ENCODE measurements around the gene PPP1R17.

The PPP1R17 gene

DNA sequence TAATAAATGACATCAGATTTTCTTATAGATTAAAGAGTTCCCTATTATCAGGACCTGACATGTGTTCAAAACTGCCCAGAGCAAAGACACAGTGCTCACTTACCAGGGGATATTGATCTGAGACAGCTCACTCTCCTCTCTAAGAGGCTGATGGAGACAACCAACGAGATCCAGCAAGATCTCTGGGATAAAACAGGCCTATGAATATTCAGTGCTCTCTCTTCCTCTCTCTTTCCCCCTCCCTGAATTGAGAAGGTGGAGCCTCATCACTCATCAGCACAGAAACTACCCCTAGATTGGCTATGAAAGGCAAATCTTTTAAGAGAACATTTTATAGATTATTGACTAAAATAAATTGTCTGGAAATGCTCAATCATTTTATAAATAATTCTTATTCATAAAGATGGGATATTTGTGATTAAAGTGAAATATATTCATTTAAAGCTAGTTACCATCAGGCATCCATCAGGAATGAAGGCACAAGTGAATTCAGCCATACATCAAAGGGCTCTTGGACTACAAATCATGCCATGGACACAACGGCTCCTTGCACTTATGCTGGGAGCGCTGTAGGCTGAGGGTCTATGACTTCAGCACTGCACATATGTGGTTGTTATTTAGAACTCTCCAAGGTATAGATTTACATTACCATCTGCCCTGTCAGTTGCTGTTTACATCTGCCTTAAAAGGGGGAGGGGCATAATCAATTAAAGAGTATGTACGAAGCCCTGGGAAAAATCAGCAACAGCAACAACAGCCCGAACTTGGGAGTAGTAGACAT, 3.4 kb upstream of the PPP1R17 start:
- TF ChIP-seq GATA3 (IDR thresholded peaks at IDR 0.05; ENCODE audit: low read depth, low read length), result no peak
- no peak for TF ChIP-seq GATA2 (IDR thresholded peaks at IDR 0.05; ENCODE audit: low read depth, low read length)

DNA sequence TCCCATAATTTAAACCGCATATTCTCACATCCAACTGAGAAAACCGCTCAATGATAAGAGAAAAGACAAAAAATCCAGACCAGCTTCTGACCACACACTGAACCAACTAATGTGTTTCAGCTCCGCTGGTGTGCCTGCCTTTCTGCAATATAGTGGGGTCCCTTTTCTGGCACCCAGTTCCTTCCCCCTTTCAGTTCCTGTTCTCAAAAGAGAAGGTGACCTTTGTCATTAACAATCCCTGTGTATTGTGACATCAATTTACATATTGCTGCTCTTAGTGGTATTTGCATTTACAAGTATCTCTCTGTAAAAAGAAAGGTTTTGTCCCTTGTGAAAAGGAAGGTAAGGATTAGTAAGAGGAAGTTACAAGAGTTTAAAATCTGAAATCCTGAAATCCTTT, 1.4 kb downstream of the PPP1R17 start:
- TF ChIP-seq GATA3 (IDR thresholded peaks at IDR 0.05; ENCODE audit: low read depth, low read length) (no peak), GATA2 (IDR thresholded peaks at IDR 0.05; ENCODE audit: low read depth, low read length) (no peak)

DNA sequence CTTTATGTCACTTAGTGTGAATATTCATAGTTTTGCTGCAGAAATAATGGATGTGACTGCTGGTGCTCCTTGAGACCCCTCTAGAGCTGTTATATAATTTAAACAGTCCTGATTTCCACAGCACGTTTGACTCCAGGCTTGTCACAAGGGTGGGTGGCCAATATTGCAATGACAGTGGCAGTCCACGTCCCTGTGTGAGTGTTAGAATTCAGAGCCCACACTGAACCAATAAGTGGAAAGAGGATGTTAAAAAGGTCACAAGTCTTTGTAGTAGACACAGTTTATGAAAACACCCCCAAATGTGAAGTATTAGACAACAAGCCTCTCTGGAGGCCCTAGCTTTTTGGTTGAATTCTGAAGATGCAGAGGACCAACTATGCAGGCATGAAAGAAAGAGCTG, 2.0 kb downstream of the PPP1R17 start:
- no peak for TF ChIP-seq GATA3 (IDR thresholded peaks at IDR 0.05; ENCODE audit: low read depth, low read length)
- TF ChIP-seq GATA2 (IDR thresholded peaks at IDR 0.05; ENCODE audit: low read depth, low read length), result no peak

DNA sequence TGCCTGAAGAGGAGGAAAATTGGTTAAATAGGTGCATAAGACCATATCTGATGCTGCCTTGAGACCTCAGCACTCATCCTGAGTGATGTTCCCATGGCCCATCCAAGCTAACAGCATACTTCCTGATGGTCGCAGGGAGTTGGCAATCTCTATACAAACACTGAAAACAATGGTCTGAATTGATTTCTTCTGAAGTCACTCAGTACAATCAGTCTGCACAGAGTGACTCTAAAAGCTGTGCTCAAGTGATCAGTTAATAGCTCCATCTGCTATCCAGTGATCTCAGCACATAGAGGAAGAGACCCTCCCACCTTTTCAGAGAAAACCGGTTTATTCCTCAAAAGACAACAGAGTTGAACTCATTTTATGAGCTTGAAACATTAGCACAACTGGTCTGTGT, 3.9 kb downstream of the PPP1R17 start:
- TF ChIP-seq GATA3 (IDR thresholded peaks at IDR 0.05; ENCODE audit: low read depth, low read length) (no peak), GATA2 (IDR thresholded peaks at IDR 0.05; ENCODE audit: low read depth, low read length) (no peak)

DNA sequence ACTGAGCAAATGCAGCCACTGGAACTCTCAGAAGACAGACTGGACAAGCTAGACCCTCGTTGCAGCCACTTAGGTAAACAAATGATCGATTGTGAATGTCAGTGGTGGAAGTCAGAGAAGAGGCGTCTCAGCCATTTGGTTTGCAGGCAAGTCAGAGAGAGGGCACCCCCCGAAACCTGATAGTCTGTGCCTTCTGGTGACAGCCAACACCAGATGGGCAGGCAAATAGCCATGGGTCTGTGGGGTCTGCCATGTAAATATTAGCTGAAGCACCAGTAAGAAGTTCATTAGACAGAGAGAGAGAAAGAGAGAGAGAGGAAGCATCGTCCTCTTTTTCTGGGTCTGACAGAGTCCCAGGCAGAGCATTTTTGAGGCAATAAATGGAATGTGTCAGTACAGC, 5.4 kb downstream of the PPP1R17 start:
- TF ChIP-seq GATA2 (IDR thresholded peaks at IDR 0.05; ENCODE audit: low read depth, low read length), result no peak
- TF ChIP-seq GATA3 (IDR thresholded peaks at IDR 0.05; ENCODE audit: low read depth, low read length), result no peak

DNA sequence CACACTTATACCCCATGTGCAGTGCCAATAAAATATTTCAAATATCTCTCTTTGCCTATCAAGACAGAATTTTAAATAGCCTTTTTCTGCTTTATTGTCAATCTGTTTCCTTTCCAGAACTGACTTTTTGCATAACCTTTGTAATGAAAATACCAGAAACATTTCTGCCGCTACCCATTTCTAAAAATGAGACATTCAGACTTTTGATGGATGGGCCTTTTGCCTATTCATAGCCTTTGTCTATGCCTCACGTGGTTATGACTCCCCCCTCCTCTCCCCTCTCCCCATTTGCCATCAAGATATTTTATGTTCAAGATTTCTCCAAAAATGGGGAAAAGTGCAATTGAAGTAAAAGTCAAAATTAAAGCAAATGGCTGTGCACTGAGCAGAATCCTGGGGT, 5.9 kb downstream of the PPP1R17 start:
- TF ChIP-seq GATA3 (IDR thresholded peaks at IDR 0.05; ENCODE audit: low read depth, low read length), result no peak
- TF ChIP-seq GATA2 (IDR thresholded peaks at IDR 0.05; ENCODE audit: low read depth, low read length), result no peak

DNA sequence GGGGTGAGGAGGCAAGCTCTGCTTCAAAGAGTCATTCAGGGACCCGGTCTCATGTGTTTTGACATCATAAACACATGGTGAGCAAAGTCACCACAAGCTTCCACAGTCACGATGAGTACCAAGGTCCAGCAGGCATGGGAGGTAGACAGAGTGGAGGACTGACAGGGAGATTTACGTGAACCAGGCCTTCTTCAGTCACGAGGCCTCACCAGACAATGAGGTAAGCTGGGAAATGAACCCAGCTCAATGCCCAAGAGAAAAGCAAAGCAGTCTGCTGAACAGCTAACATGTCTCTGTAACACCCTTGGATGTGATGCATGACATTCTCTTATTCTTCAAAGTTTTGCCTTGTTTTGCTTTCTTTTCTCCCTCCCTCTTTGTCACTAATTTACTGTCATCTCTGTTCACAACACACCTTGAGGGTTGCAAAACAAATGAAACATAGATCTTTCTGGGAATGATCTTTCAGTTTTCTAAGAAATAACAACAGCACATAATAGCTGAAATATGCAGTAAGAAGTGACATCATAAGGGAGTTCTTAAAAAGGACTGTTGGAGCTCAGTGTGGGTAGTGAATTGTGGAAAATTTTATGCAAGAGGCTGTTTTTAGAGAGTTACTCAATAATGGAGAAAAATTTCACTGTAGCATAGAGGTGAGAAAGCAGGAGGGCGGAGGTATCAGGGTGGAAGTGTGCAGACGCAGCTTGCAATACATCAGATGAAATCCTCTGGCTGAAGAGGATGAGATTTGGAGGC, 9.0 kb downstream of the PPP1R17 start:
- no peak for TF ChIP-seq GATA3 (IDR thresholded peaks at IDR 0.05; ENCODE audit: low read depth, low read length)
- TF ChIP-seq GATA2 (IDR thresholded peaks at IDR 0.05; ENCODE audit: low read depth, low read length), result no peak

DNA sequence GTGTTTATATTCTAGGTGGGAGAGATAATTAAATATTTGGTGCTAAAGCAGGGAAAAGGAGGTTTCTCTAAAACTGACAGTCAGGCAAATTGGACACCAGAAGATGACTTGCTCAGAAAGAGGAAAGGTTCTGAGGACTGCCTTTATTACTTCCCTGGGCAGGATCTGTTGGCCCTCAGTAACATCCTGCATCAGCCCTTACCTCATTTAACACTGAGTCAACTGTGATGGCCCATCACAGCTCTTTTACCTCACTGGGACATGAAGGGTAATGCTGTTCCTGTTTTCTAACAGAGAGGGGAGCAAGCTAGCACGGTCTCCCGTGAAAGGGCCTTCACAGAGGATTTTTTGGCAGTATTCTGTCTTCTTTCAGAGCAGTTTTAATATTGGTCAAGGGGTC, 12.0 kb downstream of the PPP1R17 start:
- TF ChIP-seq GATA2 (IDR thresholded peaks at IDR 0.05; ENCODE audit: low read depth, low read length), result no peak

DNA sequence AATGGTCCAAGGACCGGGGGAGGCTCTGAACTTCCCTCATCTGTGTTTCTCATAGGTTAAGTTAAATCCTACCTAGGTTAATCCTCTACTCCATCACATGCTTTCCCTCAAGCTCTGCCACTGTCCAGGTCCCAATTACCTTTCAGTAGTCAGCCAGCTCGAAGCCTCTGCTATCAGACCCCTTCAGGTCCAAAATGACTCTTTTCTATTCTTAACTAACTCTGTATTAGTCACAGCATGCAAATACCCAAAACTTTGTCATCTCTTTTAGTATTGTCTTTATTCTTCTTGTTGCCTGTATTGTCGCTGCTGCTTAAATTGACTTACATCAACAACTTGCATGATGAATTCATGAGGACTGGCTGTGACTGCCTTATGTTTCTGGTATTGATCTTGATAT, 15.3 kb downstream of the PPP1R17 start:
- no peak for TF ChIP-seq GATA3 (IDR thresholded peaks at IDR 0.05; ENCODE audit: low read depth, low read length)
- TF ChIP-seq GATA2 (IDR thresholded peaks at IDR 0.05; ENCODE audit: low read depth, low read length), result no peak

DNA sequence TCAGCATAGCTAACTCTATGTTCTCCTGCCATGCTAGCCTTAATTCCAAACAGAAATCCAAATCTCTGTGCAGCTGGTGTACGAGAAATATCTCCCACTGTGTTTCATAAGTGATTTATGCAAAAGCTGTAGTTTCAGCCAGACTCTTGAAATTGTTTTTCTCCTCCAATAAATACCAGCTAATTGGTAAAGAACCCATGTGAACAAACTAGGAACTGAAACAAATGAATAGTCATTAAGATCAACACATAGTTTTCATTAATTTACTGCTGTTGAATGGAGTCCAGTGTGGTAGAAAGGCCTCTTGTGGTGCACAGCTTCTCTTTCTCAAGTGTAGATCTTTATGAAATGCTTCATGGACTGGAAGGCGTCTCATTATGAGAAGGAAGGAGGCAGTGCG, 18.4 kb downstream of the PPP1R17 start:
- TF ChIP-seq GATA2 (IDR thresholded peaks at IDR 0.05; ENCODE audit: low read depth, low read length) (no peak), GATA3 (IDR thresholded peaks at IDR 0.05; ENCODE audit: low read depth, low read length) (no peak)

DNA sequence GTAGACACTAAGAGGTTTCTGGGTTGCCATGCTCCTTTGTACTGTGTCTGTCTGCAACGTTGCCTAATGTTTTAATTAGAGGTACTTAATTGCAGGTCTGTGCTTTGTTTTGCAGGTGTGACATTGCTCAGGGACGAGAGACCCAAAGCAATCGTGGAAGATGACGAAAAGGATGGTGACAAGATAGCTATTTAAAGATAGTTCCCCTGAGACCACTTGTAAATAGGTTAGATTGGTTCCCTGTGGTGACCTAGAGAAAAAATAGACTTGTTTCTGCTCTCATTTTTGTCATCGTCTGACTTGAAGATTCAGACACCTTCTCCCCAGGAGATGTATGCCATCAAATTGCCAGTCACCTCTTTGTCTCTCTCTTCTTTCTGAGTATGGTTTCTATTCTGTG, 20.1 kb downstream of the PPP1R17 start:
- no peak for TF ChIP-seq GATA2 (IDR thresholded peaks at IDR 0.05; ENCODE audit: low read depth, low read length)
- TF ChIP-seq GATA3 (IDR thresholded peaks at IDR 0.05; ENCODE audit: low read depth, low read length), result no peak

DNA sequence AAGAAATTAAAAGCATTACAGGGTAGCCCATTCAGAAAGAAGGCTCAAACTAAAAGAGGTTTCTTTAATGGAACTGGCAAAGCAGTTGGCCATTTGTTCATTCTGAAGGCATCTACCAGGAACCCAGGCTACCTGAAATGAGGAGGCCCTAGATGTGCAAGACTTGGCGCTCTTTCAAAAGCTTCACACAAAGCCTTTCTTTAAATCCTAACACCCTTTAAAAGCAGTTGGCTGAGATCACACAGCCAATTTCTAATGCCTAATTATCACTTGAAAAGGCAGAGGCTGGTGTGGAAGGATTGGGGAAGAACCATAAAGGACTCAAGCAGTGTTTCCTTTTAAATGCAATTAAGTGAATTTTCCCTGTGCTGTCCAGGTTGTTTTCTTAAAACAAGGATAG, 23.2 kb downstream of the PPP1R17 start:
- TF ChIP-seq GATA3 (IDR thresholded peaks at IDR 0.05; ENCODE audit: low read depth, low read length), result no peak
- TF ChIP-seq GATA2 (IDR thresholded peaks at IDR 0.05; ENCODE audit: low read depth, low read length), result no peak

DNA sequence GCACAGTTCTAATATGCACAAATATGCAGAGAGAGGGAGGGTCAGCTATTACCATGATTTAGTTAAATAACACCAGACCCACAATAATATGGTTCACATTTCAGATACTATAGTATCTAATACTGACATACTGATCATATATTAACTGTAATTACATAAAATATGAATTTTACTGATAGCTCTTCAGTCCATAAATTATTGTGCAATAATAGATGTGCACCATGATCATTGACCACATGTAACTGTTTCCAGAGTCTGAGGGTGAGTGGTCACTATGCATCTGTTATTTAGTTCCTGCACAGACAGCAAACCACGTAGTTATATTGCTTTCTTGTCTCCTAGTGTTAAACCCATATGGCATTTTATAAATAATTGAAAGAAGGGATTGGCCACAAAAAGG, 29.3 kb downstream of the PPP1R17 start:
- no peak for TF ChIP-seq GATA2 (IDR thresholded peaks at IDR 0.05; ENCODE audit: low read depth, low read length)
- TF ChIP-seq GATA3 (IDR thresholded peaks at IDR 0.05; ENCODE audit: low read depth, low read length), result no peak

DNA sequence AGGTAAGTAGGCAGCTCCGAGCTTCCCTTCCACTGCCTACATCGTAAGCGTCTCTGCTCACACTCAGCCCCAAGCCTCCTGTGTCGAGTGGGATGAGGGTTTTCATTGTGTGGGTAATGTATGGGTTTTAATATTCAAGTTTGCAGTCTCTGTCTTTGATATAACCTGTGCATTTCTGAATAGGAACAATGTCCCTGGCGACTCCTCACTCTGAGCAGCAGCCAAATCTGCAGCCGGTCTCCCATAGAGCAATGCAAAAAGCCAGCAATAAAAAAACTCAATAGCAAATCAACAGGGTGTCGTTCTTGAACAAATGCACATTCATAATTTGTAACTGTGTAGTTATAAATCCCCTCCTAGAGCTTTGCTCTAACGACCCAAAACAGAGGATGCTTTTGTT, 33.4 kb downstream of the PPP1R17 start:
- no peak for TF ChIP-seq GATA2 (IDR thresholded peaks at IDR 0.05; ENCODE audit: low read depth, low read length)
- TF ChIP-seq GATA3 (IDR thresholded peaks at IDR 0.05; ENCODE audit: low read depth, low read length), result no peak

DNA sequence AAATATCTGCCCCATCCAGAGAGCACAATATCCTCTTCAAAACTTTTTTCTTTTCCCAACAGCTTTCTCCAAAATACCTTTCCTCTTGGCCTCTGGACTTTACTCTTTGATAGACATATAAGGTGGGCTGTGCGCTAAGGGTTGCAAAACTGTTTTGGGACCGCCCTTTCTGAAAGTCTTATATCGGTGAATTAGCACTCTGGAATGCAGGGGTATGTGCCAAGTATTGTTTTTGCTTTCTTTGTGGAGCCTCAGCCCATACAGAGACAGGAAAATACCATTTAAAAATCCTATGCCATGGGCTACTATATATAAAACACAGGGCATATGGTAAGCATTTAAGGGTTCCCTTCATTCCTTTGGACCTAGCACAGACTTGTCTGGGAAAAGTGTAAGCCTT, 37.7 kb downstream of the PPP1R17 start:
- TF ChIP-seq GATA3 (IDR thresholded peaks at IDR 0.05; ENCODE audit: low read depth, low read length), result no peak
- no peak for TF ChIP-seq GATA2 (IDR thresholded peaks at IDR 0.05; ENCODE audit: low read depth, low read length)

All from SH-SY5Y (cell line).